Esophagus squamous epithelium (tissue), 4 donors: ENCODE results near the gene SNPH.

Experiments used
- CTCF ChIP-seq, 6 experiments: fragments of 450-650 bp in 4 of 6; fragments of 200-600 bp in 2 of 6; sonication (generic) in 2 of 6; IDR thresholded peaks; one replicate each; pipeline ENCODE4 v1.5.1; 2016 to 2019; ENCODE audit warnings: antibody characterized with exemption in 6 of 6, mild to moderate bottlenecking in 4 of 6, moderate library complexity in 4 of 6
- POLR2A ChIP-seq, 4 donors: fragments of 450-650 bp; IDR thresholded peaks; one replicate each; pipeline ENCODE4 v1.6.1; 2017; ENCODE audit warnings: antibody characterized with exemption in 4 of 4, mild to moderate bottlenecking in 4 of 4, moderate library complexity in 3 of 4

GRCh38 chr20:1320902-1321653 lies 55.0 kb downstream of the SNPH start:
- TF ChIP-seq CTCF (IDR thresholded peaks at IDR 0.05) (no peak), POLR2A (IDR thresholded peaks at IDR 0.05) (no peak)
